Measurements from ENCODE around the gene TMEM231. TPM values are rescaled to one million over a fixed set of nuclear protein-coding genes. Genes with fewer than 3 reads are reported as not detected.

Gene TMEM231, protein sequence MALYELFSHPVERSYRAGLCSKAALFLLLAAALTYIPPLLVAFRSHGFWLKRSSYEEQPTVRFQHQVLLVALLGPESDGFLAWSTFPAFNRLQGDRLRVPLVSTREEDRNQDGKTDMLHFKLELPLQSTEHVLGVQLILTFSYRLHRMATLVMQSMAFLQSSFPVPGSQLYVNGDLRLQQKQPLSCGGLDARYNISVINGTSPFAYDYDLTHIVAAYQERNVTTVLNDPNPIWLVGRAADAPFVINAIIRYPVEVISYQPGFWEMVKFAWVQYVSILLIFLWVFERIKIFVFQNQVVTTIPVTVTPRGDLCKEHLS
- total RNA-seq (2021; ENCODE audit: unreplicated experiment) (9.7 TPM), Bru-seq, nascent RNA (percentile 60 among the genes with signal in this experiment), BruChase-seq, experiment 1, labeled RNA remaining after a 6-hour chase (percentile 85 among the genes with signal in this experiment), BruChase-seq, experiment 2, labeled RNA remaining after a 2-hour chase (percentile 73 among the genes with signal in this experiment)
- polyA plus RNA-seq (2012): 14.1 and 14.8 TPM in 2 replicates
- long read RNA-seq, full-length matches to known transcripts: 21 of 33 reads
- long read RNA-seq, partial matches to known transcripts: 1 of 33 reads
- long read RNA-seq, other reads (novel, unspliced or antisense): 11 of 33 reads

DNA sequence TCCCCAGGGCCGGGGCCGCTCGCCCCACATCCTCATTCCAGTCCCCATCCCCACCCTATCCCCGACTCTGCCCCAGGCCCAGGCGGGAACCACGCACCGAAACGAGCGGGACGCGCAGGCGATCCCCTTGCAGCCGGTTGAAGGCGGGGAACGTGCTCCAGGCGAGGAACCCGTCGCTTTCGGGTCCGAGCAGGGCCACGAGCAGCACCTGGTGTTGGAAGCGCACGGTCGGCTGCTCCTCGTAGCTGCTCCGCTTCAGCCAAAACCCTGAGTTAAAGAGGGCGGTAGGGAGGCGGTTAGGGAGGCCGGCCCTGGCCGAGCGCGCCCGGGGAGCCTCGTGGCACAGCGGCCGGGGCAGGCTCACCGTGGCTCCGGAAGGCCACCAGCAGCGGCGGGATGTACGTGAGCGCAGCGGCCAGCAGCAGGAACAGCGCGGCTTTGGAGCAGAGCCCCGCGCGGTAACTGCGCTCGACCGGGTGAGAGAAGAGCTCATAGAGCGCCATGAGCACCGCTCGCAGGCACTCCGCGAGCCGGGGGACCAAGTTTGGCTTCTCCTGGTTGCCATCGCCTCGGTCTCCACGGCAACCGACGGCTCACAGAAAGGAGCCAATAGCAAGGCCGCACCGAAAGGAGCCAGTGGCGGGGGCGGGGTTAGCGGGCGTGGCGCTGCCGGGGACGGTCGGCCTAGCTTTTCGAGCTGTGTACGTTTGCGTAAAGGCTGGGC, at the start of gene TMEM231:
TSS of gene TMEM231 (minus strand) at position 546 of the 724 bp plus-strand sequence. CDS start at position 503, 43 bp downstream.
- Histone ChIP-seq H3K27ac (ENCODE audit: low read depth, low read length) (peak within 1 kb of the TSS; percentile 73), H2AFZ (ENCODE audit: low read depth, low read length, poor library complexity, severe bottlenecking) (no peak within 1 kb of the TSS), H4K20me1 (ENCODE audit: insufficient read depth) (no peaks in the 10 kb centered on the region), H3K4me2 (ENCODE audit: low read length) (peak within 1 kb of the TSS; percentile 88), H3K36me3 (ENCODE audit: control insufficient read depth in 1 of 2, insufficient read depth in 2 of 2, low read length in 2 of 2) (no peaks in the 10 kb centered on the region; a peak in 1 of 4 replicates), H3K27me3 (ENCODE audit: insufficient read depth, low read length) (no peaks in the 10 kb centered on the region), H3K9me3 (ENCODE audit: control insufficient read depth in 1 of 2, insufficient read depth in 1 of 2, low read depth in 1 of 2, low read length in 2 of 2) (no peaks in the 10 kb centered on the region), H3K9me2 (ENCODE audit: insufficient read depth) (no peaks in the 10 kb centered on the region), H3K4me3 (replicated peaks in 1 of 2; ENCODE audit: low read depth in 1 of 2, low read length in 2 of 2) (peak within 1 kb of the TSS; percentile 80 to 86), H3K79me2 (ENCODE audit: insufficient read depth, low read length) (no peaks in the 10 kb centered on the region), H3K4me1 (ENCODE audit: control insufficient read depth in 1 of 2, insufficient read depth in 2 of 2, low read length in 2 of 2) (peaks cover 10 to 21% of the 10 kb centered on the region in 2 experiments; a peak in 3 of 4 replicates), H3K9ac (ENCODE audit: low read length) (peak within 1 kb of the TSS; percentile 88)
- RAD21 ChIA-PET (ENCODE audit: low non-redundant PET in 1 of 2, low total read pairs in 2 of 2, uncharacterized antibody in 2 of 2, unreplicated experiment in 2 of 2): no interaction called here
- intact Hi-C loops (cut with micrococcal nuclease): loop anchor here (2.0 to 5.0 kb wide), 2 partner anchors 39 to 66 kb away; partner anchors contain the start of gene ADAT1
- peak; percentile 87 for ATAC-seq
- POLR2A ChIA-PET: interaction anchor here (1.0 to 1.5 kb wide), 4 partner anchors 9 to 94 kb away, joined by 3 to 5 read pairs (median 5); partner anchors contain the start of gene GABARAPL2
- CTCF ChIA-PET: interaction anchor here (1.0 to 2.5 kb wide), 3 partner anchors 38 to 357 kb away, joined by 3 to 11 read pairs (median 3); no protein-coding TSS in a partner anchor
- DNase-seq (ENCODE audit: low read depth, low spot score): peak; percentile 84
- BruUV-seq (replicated peaks): no TSS peak
- TF ChIP-seq SP1 (IDR thresholded peaks at IDR 0.05; ENCODE audit: low read depth) (peak; percentile 55), SIN3A (IDR thresholded peaks at IDR 0.05; ENCODE audit: low read depth) (peak; percentile 84), CEBPB (IDR thresholded peaks at IDR 0.05; ENCODE audit: low read depth) (no peak), TCF7L2 (IDR thresholded peaks at IDR 0.05; ENCODE audit: borderline replicate concordance, extremely low read depth, insufficient read depth, insufficient read length) (no peak), EZH2 (IDR thresholded peaks at IDR 0.05) (no peak), EGR1 (IDR thresholded peaks at IDR 0.05; ENCODE audit: low read depth) (peak; percentile 89), ZNF274 (IDR thresholded peaks at IDR 0.05; ENCODE audit: low read depth, low read length) (no peak), POLR2AphosphoS5 (IDR thresholded peaks at IDR 0.05; ENCODE audit: low read depth, low read length) (no peak; the same call in 1 of the 2 replicates), YY1 (IDR thresholded peaks at IDR 0.05; ENCODE audit: extremely low read depth, insufficient replicate concordance, low read depth, low read length) (peak; percentile 42), POLR2A (IDR thresholded peaks at IDR 0.05; ENCODE audit: borderline replicate concordance, extremely low read depth, insufficient read depth, insufficient read length) (no peak), EZH2phosphoT487 (IDR thresholded peaks at IDR 0.05; ENCODE audit: borderline replicate concordance) (no peak), FOSL1 (IDR thresholded peaks at IDR 0.05; ENCODE audit: low read depth) (no peak), SRF (IDR thresholded peaks at IDR 0.05; ENCODE audit: low read depth) (no peak), RAD21 (IDR thresholded peaks at IDR 0.05; ENCODE audit: low read depth) (no peak), ZFX (IDR thresholded peaks at IDR 0.05) (peak; percentile 71; the same call in 1 of the 2 replicates), ELF1 (IDR thresholded peaks at IDR 0.05; ENCODE audit: borderline replicate concordance, low read depth) (no peak)
- TF ChIP-seq, protein P1, sequence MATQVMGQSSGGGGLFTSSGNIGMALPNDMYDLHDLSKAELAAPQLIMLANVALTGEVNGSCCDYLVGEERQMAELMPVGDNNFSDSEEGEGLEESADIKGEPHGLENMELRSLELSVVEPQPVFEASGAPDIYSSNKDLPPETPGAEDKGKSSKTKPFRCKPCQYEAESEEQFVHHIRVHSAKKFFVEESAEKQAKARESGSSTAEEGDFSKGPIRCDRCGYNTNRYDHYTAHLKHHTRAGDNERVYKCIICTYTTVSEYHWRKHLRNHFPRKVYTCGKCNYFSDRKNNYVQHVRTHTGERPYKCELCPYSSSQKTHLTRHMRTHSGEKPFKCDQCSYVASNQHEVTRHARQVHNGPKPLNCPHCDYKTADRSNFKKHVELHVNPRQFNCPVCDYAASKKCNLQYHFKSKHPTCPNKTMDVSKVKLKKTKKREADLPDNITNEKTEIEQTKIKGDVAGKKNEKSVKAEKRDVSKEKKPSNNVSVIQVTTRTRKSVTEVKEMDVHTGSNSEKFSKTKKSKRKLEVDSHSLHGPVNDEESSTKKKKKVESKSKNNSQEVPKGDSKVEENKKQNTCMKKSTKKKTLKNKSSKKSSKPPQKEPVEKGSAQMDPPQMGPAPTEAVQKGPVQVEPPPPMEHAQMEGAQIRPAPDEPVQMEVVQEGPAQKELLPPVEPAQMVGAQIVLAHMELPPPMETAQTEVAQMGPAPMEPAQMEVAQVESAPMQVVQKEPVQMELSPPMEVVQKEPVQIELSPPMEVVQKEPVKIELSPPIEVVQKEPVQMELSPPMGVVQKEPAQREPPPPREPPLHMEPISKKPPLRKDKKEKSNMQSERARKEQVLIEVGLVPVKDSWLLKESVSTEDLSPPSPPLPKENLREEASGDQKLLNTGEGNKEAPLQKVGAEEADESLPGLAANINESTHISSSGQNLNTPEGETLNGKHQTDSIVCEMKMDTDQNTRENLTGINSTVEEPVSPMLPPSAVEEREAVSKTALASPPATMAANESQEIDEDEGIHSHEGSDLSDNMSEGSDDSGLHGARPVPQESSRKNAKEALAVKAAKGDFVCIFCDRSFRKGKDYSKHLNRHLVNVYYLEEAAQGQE (IDR thresholded peaks at IDR 0.05; ENCODE audit: low read depth): no peak
- TF ChIP-seq, protein P2, sequence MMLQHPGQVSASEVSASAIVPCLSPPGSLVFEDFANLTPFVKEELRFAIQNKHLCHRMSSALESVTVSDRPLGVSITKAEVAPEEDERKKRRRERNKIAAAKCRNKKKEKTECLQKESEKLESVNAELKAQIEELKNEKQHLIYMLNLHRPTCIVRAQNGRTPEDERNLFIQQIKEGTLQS (IDR thresholded peaks at IDR 0.05): no peak
- TF ChIP-seq, protein P3, sequence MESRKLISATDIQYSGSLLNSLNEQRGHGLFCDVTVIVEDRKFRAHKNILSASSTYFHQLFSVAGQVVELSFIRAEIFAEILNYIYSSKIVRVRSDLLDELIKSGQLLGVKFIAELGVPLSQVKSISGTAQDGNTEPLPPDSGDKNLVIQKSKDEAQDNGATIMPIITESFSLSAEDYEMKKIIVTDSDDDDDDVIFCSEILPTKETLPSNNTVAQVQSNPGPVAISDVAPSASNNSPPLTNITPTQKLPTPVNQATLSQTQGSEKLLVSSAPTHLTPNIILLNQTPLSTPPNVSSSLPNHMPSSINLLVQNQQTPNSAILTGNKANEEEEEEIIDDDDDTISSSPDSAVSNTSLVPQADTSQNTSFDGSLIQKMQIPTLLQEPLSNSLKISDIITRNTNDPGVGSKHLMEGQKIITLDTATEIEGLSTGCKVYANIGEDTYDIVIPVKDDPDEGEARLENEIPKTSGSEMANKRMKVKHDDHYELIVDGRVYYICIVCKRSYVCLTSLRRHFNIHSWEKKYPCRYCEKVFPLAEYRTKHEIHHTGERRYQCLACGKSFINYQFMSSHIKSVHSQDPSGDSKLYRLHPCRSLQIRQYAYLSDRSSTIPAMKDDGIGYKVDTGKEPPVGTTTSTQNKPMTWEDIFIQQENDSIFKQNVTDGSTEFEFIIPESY (IDR thresholded peaks at IDR 0.05; ENCODE audit: extremely low read depth, insufficient replicate concordance, low read length): peak; percentile 63
